ENCODE measurements around the gene CCDC51.

- TF ChIP-seq CTCF (conservative IDR thresholded peaks at IDR 0.05; ENCODE audit: low read depth, low read length), result no peak
- no peak for TF ChIP-seq EZH2 (IDR thresholded peaks at IDR 0.05; ENCODE audit: borderline replicate concordance, low read depth, low read length, poor library complexity, severe bottlenecking)
These were observed 23.8 kb upstream of the CCDC51 start for GRCh38 chr3:48463703-48464102.
